GM23248 (cell line): ENCODE results near the gene TENT4A. TPM values are rescaled to one million over a fixed set of nuclear protein-coding genes. Genes with fewer than 3 reads are reported as not detected.

Experiments
- DNase-seq: peaks from one replicate; pipeline ENCODE4 v3.0.0-alpha.2; 2015
- H2AFZ ChIP-seq: fragments of 200-600 bp; sonication (generic); 2 replicates; pipeline ENCODE4 v1.6.1; 2016; ENCODE audit warnings: antibody characterized with exemption
- H3F3A ChIP-seq: fragments of 200-600 bp; sonication (generic); 2 replicates; pipeline ENCODE4 v1.6.1; 2016; ENCODE audit warnings: mild to moderate bottlenecking, antibody characterized with exemption, mixed run types; ENCODE audit not compliant: insufficient read depth
- H3K27ac ChIP-seq: fragments of 200-600 bp; sonication (generic); 2 replicates; pipeline ENCODE4 v1.5.1; 2016; ENCODE audit warnings: mild to moderate bottlenecking
- H3K27me3 ChIP-seq: fragments of 200-600 bp; sonication (generic); replicated peaks from 2 replicates; pipeline ENCODE4 v1.6.1; 2016; ENCODE audit warnings: mild to moderate bottlenecking; ENCODE audit not compliant: insufficient read depth
- H3K36me3 ChIP-seq: fragments of 200-600 bp; sonication (generic); 2 replicates; pipeline ENCODE4 v1.6.1; 2016; ENCODE audit warnings: low read depth, mild to moderate bottlenecking
- H3K4me1 ChIP-seq: fragments of 200-600 bp; sonication (generic); 2 replicates; pipeline ENCODE4 v1.6.1; 2016; ENCODE audit warnings: mild to moderate bottlenecking; ENCODE audit not compliant: insufficient read depth
- H3K4me2 ChIP-seq: fragments of 200-600 bp; sonication (generic); one replicate; pipeline ENCODE4 v1.6.1; 2016; ENCODE audit warnings: mild to moderate bottlenecking; ENCODE audit not compliant: unreplicated experiment
- H3K4me3 ChIP-seq: fragments of 200-600 bp; sonication (generic); 2 replicates; pipeline ENCODE4 v1.5.1; 2016; ENCODE audit warnings: mild to moderate bottlenecking
- H3K79me2 ChIP-seq: fragments of 200-600 bp; sonication (generic); 2 replicates; pipeline ENCODE4 v1.6.1; 2016; ENCODE audit warnings: mild to moderate bottlenecking; ENCODE audit not compliant: insufficient read depth
- H3K9ac ChIP-seq: fragments of 200-600 bp; sonication (generic); 2 replicates; pipeline ENCODE4 v1.6.1; 2016; ENCODE audit warnings: mild to moderate bottlenecking
- H3K9me2 ChIP-seq: fragments of 200-600 bp; sonication (generic); 2 replicates; pipeline ENCODE4 v1.6.1; 2016; ENCODE audit warnings: mixed run types, mild to moderate bottlenecking, moderate library complexity; ENCODE audit not compliant: insufficient read depth
- H3K9me3 ChIP-seq: fragments of 200-600 bp; sonication (generic); one replicate; pipeline ENCODE4 v1.6.1; 2017; ENCODE audit warnings: low read depth
- H4K20me1 ChIP-seq: fragments of 200-600 bp; sonication (generic); 2 replicates; pipeline ENCODE4 v1.6.0; 2016; ENCODE audit not compliant: insufficient read depth
- EZH2 ChIP-seq: fragments of 200-600 bp; sonication (generic); IDR thresholded peaks from 2 replicates; pipeline ENCODE4 v1.6.1; 2018; ENCODE audit warnings: antibody characterized with exemption, mild to moderate bottlenecking; ENCODE audit not compliant: insufficient read depth, poor library complexity, severe bottlenecking
- EZH2phosphoT487 ChIP-seq: fragments of 200-600 bp; sonication (generic); IDR thresholded peaks from 2 replicates; pipeline ENCODE4 v1.6.1; 2018; ENCODE audit warnings: antibody characterized with exemption, moderate library complexity, mild to moderate bottlenecking, low read depth; ENCODE audit not compliant: insufficient read depth
- WGBS, 2 experiments: methylation state at CpG; one replicate each; pipeline ENCODE4 v1.1.6; 2015 to 2017; ENCODE audit warnings: low lambda C conversion rate in 2 of 2, low coverage in 1 of 2; ENCODE audit errors: missing lambda C conversion rate in 2 of 2; 5-methylcytosine and 5-hydroxymethylcytosine counted together
- in situ Hi-C: fragments of 300-500 bp; cut with MboI; formaldehyde crosslinking; loops from 2 replicates; pipeline ENCODE4 v1.15.0; 2020
- polyA plus RNA-seq: library from polyadenylated mRNA; unstranded; fragments of >200 nt; fragmentation: Nextera tagmentation; extraction: Ambion mirVana; gene quantifications from 2 replicates; pipeline ENCODE4 v1.2.1, GENCODE V29; 2016
- total RNA-seq: library from RNA; depleted of rRNA; stranded (reverse); fragments of >200 nt; shearing (Covaris generic); gene quantifications from 2 replicates; pipeline ENCODE4 v1.2.3, GENCODE V29; 2014

TENT4A gene
- total and polyA plus RNA-seq, 2 experiments from 2014 or later, result 3.0 to 17.6 TPM

- Histone ChIP-seq H3K9me2 (no peaks in the 10 kb centered on the region), H3K9ac (no peak overlapping the region), H3K4me2 (no peak overlapping the region), H2AFZ (no peak overlapping the region), H3K79me2 (peaks cover 35% of the 10 kb centered on the region), H3K36me3 (peaks cover 49% of the 10 kb centered on the region), H3K4me3 (no peak overlapping the region), H3F3A (no peaks in the 10 kb centered on the region), H3K9me3 (no peaks in the 10 kb centered on the region), H3K4me1 (no peaks in the 10 kb centered on the region), H3K27me3 (no peaks in the 10 kb centered on the region), H4K20me1 (no peaks in the 10 kb centered on the region), H3K27ac (no peak overlapping the region)
- in situ Hi-C loops, result no loop called here
- TF ChIP-seq EZH2phosphoT487, result no peak
- no peak for TF ChIP-seq EZH2
- 94 to 97% methylated on average over 17 to 29 of the region's 29 CpGs for WGBS, 2 experiments
- DNase-seq, result no peak
Measured at GRCh38 chr5:6754766-6755165, 41.5 kb downstream of the TENT4A start.

GRCh38 chr5:6755519-6755918, 42.3 kb downstream of the TENT4A start:
- Histone ChIP-seq H3K9me2 (no peaks in the 10 kb centered on the region), H3F3A (no peaks in the 10 kb centered on the region), H3K27me3 (no peaks in the 10 kb centered on the region), H3K9me3 (no peaks in the 10 kb centered on the region), H3K4me3 (no peak overlapping the region), H3K36me3 (peaks cover 49% of the 10 kb centered on the region), H3K27ac (no peak overlapping the region), H4K20me1 (no peaks in the 10 kb centered on the region), H2AFZ (no peak overlapping the region), H3K4me2 (no peak overlapping the region), H3K79me2 (peaks cover 28% of the 10 kb centered on the region), H3K4me1 (no peaks in the 10 kb centered on the region), H3K9ac (no peak overlapping the region)
- 92 to 94% methylated on average over 12 of the region's 12 CpGs for WGBS, 2 experiments
- in situ Hi-C loops, result no loop called here
- TF ChIP-seq EZH2 (no peak), EZH2phosphoT487 (no peak)
- DNase-seq, result no peak

GRCh38 chr5:6755941-6756340, 42.7 kb downstream of the TENT4A start:
- no peak overlapping the region for H3K27ac ChIP-seq
- H3K27me3 ChIP-seq, result no peaks in the 10 kb centered on the region
- H3K4me3 ChIP-seq, result no peak overlapping the region
- no peak for TF ChIP-seq EZH2
- TF ChIP-seq EZH2phosphoT487, result no peak
- in situ Hi-C loops, result no loop called here
- no peaks in the 10 kb centered on the region for H3K4me1 ChIP-seq
- H3K9me2 ChIP-seq, result no peaks in the 10 kb centered on the region
- peaks cover 24% of the 10 kb centered on the region for H3K79me2 ChIP-seq
- H3K9me3 ChIP-seq, result no peaks in the 10 kb centered on the region
- peaks cover 47% of the 10 kb centered on the region for H3K36me3 ChIP-seq
- no peak overlapping the region for H3K4me2 ChIP-seq
- H3F3A ChIP-seq, result no peaks in the 10 kb centered on the region
- 98 to 99% methylated on average over 16 to 17 of the region's 17 CpGs for WGBS, 2 experiments
- no peak for DNase-seq
- H3K9ac ChIP-seq, result no peak overlapping the region
- H2AFZ ChIP-seq, result no peak overlapping the region
- H4K20me1 ChIP-seq, result no peaks in the 10 kb centered on the region

GRCh38 chr5:6757414-6757969, 44.3 kb downstream of the TENT4A start:
- no peak overlapping the region for H3K4me2 ChIP-seq
- no peaks in the 10 kb centered on the region for H3K9me2 ChIP-seq
- H3K4me3 ChIP-seq, result no peak overlapping the region
- H3K9ac ChIP-seq, result no peak overlapping the region
- no peaks in the 10 kb centered on the region for H3K27me3 ChIP-seq
- no peak for DNase-seq
- H3K9me3 ChIP-seq, result no peaks in the 10 kb centered on the region
- H3K36me3 ChIP-seq, result peaks cover 31% of the 10 kb centered on the region
- H3K27ac ChIP-seq, result no peak overlapping the region
- H2AFZ ChIP-seq, result no peak overlapping the region
- WGBS, 2 experiments, result 96 to 99% methylated on average over 8 of the region's 8 CpGs
- no peak for TF ChIP-seq EZH2phosphoT487
- no peak for TF ChIP-seq EZH2
- H4K20me1 ChIP-seq, result no peaks in the 10 kb centered on the region
- peaks cover 8% of the 10 kb centered on the region for H3K79me2 ChIP-seq
- H3F3A ChIP-seq, result no peaks in the 10 kb centered on the region
- no peaks in the 10 kb centered on the region for H3K4me1 ChIP-seq
- in situ Hi-C loops, result no loop called here

- H3K79me2 ChIP-seq, result peaks cover under 1% of the 10 kb centered on the region
- DNase-seq, result no peak
- no peak overlapping the region for H3K27ac ChIP-seq
- H3K4me1 ChIP-seq, result no peaks in the 10 kb centered on the region
- 78 to 84% methylated on average over 6 of the region's 6 CpGs for WGBS, 2 experiments
- no peak for TF ChIP-seq EZH2
- TF ChIP-seq EZH2phosphoT487, result no peak
- no peak overlapping the region for H2AFZ ChIP-seq
- H3K9me2 ChIP-seq, result no peaks in the 10 kb centered on the region
- H3K27me3 ChIP-seq, result no peaks in the 10 kb centered on the region
- H3K9ac ChIP-seq, result no peak overlapping the region
- in situ Hi-C loops, result no loop called here
- H4K20me1 ChIP-seq, result no peaks in the 10 kb centered on the region
- peaks cover 24% of the 10 kb centered on the region for H3K36me3 ChIP-seq
- H3F3A ChIP-seq, result no peaks in the 10 kb centered on the region
- no peaks in the 10 kb centered on the region for H3K9me3 ChIP-seq
- H3K4me2 ChIP-seq, result no peak overlapping the region
- H3K4me3 ChIP-seq, result no peak overlapping the region
Measured at GRCh38 chr5:6758236-6758635, 45.0 kb downstream of the TENT4A start.
